Measurements from ENCODE around the gene SLC6A8.

The SLC6A8 gene

GRCh38 chrX:153687121-153688039 lies at the start of gene SLC6A8:
TSS of gene SLC6A8 (plus strand) at chrX:153687926. CDS start at chrX:153688575, 649 bp downstream.
- peak; percentile 64 for DNase-seq

GRCh38 chrX:153638041-153638371 lies 49.7 kb upstream of the SLC6A8 start:
- no peak for DNase-seq

GRCh38 chrX:153638436-153639176 lies 49.1 kb upstream of the SLC6A8 start:
- DNase-seq: no peak

- no peak for DNase-seq
These were observed 48.3 kb upstream of the SLC6A8 start for GRCh38 chrX:153639177-153640044.

GRCh38 chrX:153640045-153640686 lies 47.6 kb upstream of the SLC6A8 start:
- no peak for DNase-seq

GRCh38 chrX:153640736-153641575 lies 46.8 kb upstream of the SLC6A8 start:
- DNase-seq: no peak

- DNase-seq: no peak
These were observed 46.1 kb upstream of the SLC6A8 start for GRCh38 chrX:153641627-153642026.

- DNase-seq: no peak
These were observed 45.6 kb upstream of the SLC6A8 start for GRCh38 chrX:153642051-153642654.

GRCh38 chrX:153642655-153643430 lies 44.9 kb upstream of the SLC6A8 start:
- no peak for DNase-seq

- no peak for DNase-seq
These were observed 44.0 kb upstream of the SLC6A8 start for GRCh38 chrX:153643431-153644351.

GRCh38 chrX:153644356-153645125 lies 43.2 kb upstream of the SLC6A8 start:
- DNase-seq: no peak

- no peak for DNase-seq
These were observed 42.6 kb upstream of the SLC6A8 start for GRCh38 chrX:153645151-153645550.

- no peak for DNase-seq
These were observed 41.7 kb upstream of the SLC6A8 start for GRCh38 chrX:153645921-153646488.

- DNase-seq: peak; percentile 7
These were observed 40.9 kb upstream of the SLC6A8 start, which contains the start of gene DUSP9 for GRCh38 chrX:153646620-153647373. TSS of gene DUSP9 (plus strand) at chrX:153647203. CDS start at chrX:153647954, 751 bp downstream.

GRCh38 chrX:153647461-153648357 lies 40.0 kb upstream of the SLC6A8 start:
- no peak for DNase-seq

Data from fibroblast of skin of right quadriceps (primary cell).